Measurements from ENCODE around the gene NOL6.

DNA sequence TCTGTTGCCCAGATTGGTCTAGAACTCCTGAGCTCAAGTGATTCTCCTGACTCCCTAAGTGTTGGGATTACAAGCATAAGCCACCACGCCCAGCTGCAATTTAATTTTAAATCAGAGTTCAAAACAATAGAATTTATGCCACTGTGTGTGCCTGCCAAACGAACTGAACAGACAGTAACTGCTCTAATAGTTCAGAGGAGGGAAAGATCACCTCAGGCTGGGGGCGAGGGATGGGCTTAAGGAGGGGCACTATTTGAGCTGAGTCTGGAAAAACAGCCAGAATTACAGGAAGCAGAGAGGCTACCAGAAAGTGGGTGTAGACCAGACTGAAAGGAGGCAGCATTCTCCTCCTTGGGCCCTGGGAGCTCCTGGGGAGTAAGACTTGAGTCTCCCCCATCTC is 12.2 kb downstream of the NOL6 start:
- TF ChIP-seq, protein P1, sequence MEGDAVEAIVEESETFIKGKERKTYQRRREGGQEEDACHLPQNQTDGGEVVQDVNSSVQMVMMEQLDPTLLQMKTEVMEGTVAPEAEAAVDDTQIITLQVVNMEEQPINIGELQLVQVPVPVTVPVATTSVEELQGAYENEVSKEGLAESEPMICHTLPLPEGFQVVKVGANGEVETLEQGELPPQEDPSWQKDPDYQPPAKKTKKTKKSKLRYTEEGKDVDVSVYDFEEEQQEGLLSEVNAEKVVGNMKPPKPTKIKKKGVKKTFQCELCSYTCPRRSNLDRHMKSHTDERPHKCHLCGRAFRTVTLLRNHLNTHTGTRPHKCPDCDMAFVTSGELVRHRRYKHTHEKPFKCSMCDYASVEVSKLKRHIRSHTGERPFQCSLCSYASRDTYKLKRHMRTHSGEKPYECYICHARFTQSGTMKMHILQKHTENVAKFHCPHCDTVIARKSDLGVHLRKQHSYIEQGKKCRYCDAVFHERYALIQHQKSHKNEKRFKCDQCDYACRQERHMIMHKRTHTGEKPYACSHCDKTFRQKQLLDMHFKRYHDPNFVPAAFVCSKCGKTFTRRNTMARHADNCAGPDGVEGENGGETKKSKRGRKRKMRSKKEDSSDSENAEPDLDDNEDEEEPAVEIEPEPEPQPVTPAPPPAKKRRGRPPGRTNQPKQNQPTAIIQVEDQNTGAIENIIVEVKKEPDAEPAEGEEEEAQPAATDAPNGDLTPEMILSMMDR (IDR thresholded peaks at IDR 0.05; ENCODE audit: insufficient read depth, low read length, poor library complexity, severe bottlenecking): no peak
- TF ChIP-seq EZH2phosphoT487 (conservative IDR thresholded peaks at IDR 0.05; ENCODE audit: low read length): no peak

Data from SU-DHL-6 (cell line).